IMR-90 (cell line): ENCODE measurements around the gene UMOD.

Experiments
- BHLHE40 ChIP-seq: fragments of 150-350 bp; IDR thresholded peaks from 2 replicates; pipeline ENCODE4 v1.6.1; 2016; ENCODE audit warnings: mild to moderate bottlenecking, low read depth, low read length
- FOS ChIP-seq: fragments of 150-350 bp; IDR thresholded peaks from 2 replicates; pipeline ENCODE4 v1.6.1; 2016; ENCODE audit warnings: low read depth, low read length
- MAFK ChIP-seq: IDR thresholded peaks from 2 replicates; pipeline ENCODE4 v1.6.1; 2012; ENCODE audit warnings: low read depth, low read length, improper control_type of control experiment
- NFE2L2 ChIP-seq: fragments of 150-350 bp; IDR thresholded peaks from 2 replicates; pipeline ENCODE4 v1.6.1; 2016; ENCODE audit warnings: low read depth, mild to moderate bottlenecking, low read length
- POLR2A ChIP-seq: IDR thresholded peaks from 2 replicates; pipeline ENCODE4 v1.6.1; 2012; ENCODE audit warnings: mild to moderate bottlenecking, low read depth, low read length
- RAD21 ChIP-seq: IDR thresholded peaks from 2 replicates; pipeline ENCODE4 v1.6.1; 2012; ENCODE audit warnings: low read length, improper control_type of control experiment
- RFX5 ChIP-seq: IDR thresholded peaks from 2 replicates; pipeline ENCODE4 v1.8.0; 2012; ENCODE audit warnings: low read depth, mild to moderate bottlenecking, low read length, moderate library complexity
- SMC3 ChIP-seq: fragments of 150-350 bp; IDR thresholded peaks from 2 replicates; pipeline ENCODE4 v1.6.1; 2016; ENCODE audit warnings: low read depth, mild to moderate bottlenecking, antibody characterized with exemption, low read length, moderate library complexity
- TF ChIP-seq, protein P1 (sequence below): conservative IDR thresholded peaks from 2 replicates; pipeline ENCODE4 v1.5.1; 2012; ENCODE audit warnings: mild to moderate bottlenecking, low read depth, low read length, improper control_type of control experiment
- TF ChIP-seq, protein P2 (sequence below): fragments of 150-350 bp; IDR thresholded peaks from 2 replicates; pipeline ENCODE4 v1.6.1; 2016; ENCODE audit warnings: low read depth, mild to moderate bottlenecking, low read length, moderate library complexity, borderline replicate concordance

- TF ChIP-seq SMC3 (no peak), BHLHE40 (no peak), MAFK (no peak), RFX5 (no peak), POLR2A (no peak), RAD21 (no peak), NFE2L2 (no peak), FOS (no peak)
- TF ChIP-seq, protein P1, sequence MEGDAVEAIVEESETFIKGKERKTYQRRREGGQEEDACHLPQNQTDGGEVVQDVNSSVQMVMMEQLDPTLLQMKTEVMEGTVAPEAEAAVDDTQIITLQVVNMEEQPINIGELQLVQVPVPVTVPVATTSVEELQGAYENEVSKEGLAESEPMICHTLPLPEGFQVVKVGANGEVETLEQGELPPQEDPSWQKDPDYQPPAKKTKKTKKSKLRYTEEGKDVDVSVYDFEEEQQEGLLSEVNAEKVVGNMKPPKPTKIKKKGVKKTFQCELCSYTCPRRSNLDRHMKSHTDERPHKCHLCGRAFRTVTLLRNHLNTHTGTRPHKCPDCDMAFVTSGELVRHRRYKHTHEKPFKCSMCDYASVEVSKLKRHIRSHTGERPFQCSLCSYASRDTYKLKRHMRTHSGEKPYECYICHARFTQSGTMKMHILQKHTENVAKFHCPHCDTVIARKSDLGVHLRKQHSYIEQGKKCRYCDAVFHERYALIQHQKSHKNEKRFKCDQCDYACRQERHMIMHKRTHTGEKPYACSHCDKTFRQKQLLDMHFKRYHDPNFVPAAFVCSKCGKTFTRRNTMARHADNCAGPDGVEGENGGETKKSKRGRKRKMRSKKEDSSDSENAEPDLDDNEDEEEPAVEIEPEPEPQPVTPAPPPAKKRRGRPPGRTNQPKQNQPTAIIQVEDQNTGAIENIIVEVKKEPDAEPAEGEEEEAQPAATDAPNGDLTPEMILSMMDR: no peak
- TF ChIP-seq, protein P2, sequence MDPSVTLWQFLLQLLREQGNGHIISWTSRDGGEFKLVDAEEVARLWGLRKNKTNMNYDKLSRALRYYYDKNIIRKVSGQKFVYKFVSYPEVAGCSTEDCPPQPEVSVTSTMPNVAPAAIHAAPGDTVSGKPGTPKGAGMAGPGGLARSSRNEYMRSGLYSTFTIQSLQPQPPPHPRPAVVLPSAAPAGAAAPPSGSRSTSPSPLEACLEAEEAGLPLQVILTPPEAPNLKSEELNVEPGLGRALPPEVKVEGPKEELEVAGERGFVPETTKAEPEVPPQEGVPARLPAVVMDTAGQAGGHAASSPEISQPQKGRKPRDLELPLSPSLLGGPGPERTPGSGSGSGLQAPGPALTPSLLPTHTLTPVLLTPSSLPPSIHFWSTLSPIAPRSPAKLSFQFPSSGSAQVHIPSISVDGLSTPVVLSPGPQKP: no peak
These were observed 44.4 kb upstream of the UMOD start for GRCh38 chr16:20396846-20397467.
